K562 (cell line): ENCODE measurements around the gene GFRA1. TPM values are rescaled to one million over a fixed set of nuclear protein-coding genes. Genes with fewer than 3 reads are reported as not detected.

Experiments
- ATAC-seq: fragments of 200-7000 bp; cut with Tn5 transposase; 3 replicates; pipeline ENCODE4 v1.9.1; 2020; ENCODE audit warnings: moderate library complexity
- BruUV-seq: library from RNA; stranded (reverse); fragments of 400-500 nt; replicated peaks from 2 replicates; lab custom pipeline; 2021; lab: Mats Ljungman, UMichigan
- CTCF ChIA-PET: fragments of 300-600 bp; formaldehyde crosslinking; extraction: SDS; loops from one replicate; lab custom pipeline; 2021; ENCODE audit warnings: low intra/inter-chr PET ratio; lab: Yijun Ruan, JAX
- POLR2A ChIA-PET: fragments of 300-600, 350-650 bp; sonication (Branson Sonifier 250); formaldehyde crosslinking; extraction: SDS; loops from one replicate; lab custom pipeline; 2021; ENCODE audit warnings: antibody characterized with exemption, inconsistent platforms; lab: Yijun Ruan, JAX
- DNase-seq, 4 experiments: peaks; one replicate each; pipeline versions ENCODE4 v3.0.0 to v3.0.0-alpha.2; 2011 to 2018; ENCODE audit warnings: low spot score in 3 of 4, mixed read lengths in 3 of 4; ENCODE audit errors: extremely low read depth in 1 of 4
- FAIRE-seq: peaks from 2 replicates; lab custom pipeline; 2011; peaks lifted over from hg19 to GRCh38; lab: Jason Lieb, UNC
- H2AFZ ChIP-seq: 2 replicates; pipeline ENCODE4 v1.6.0; 2011; ENCODE audit warnings: low read depth, low read length, control low read depth, inconsistent platforms
- H3K27ac ChIP-seq: fragments of 200-600 bp; 3 replicates; pipeline ENCODE4 v1.8.0; 2011; ENCODE audit warnings: low read depth, mild to moderate bottlenecking, control low read depth, inconsistent platforms, low read length, moderate library complexity, mixed read lengths; ENCODE audit errors: extremely low read depth
- H3K27me3 ChIP-seq, 2 experiments: fragments of 300-600 bp in 1 of 2; 2 replicates in 1 of 2; 3 replicates in 1 of 2; pipeline versions ENCODE4 v1.6.0 to v1.8.0; 2011; ENCODE audit warnings: inconsistent platforms in 2 of 2, low read length in 2 of 2, mild to moderate bottlenecking in 1 of 2, mixed read lengths in 1 of 2, moderate library complexity in 1 of 2; ENCODE audit not compliant: control insufficient read depth in 2 of 2, insufficient read depth in 2 of 2
- H3K36me3 ChIP-seq: fragments of 300-600 bp; 3 replicates; pipeline ENCODE4 v1.8.0; 2011; ENCODE audit warnings: mild to moderate bottlenecking, low read length, inconsistent platforms; ENCODE audit not compliant: control insufficient read depth, insufficient read depth
- H3K4me1 ChIP-seq, 2 experiments: fragments of 200-600 bp in 1 of 2; replicated peaks in 1 of 2; 2 replicates in 1 of 2; 3 replicates in 1 of 2; pipeline versions ENCODE4 v1.5.1 to v1.8.0; 2011; ENCODE audit warnings: inconsistent platforms in 2 of 2, low read length in 2 of 2, mild to moderate bottlenecking in 1 of 2, mixed read lengths in 1 of 2, moderate library complexity in 1 of 2; ENCODE audit not compliant: control insufficient read depth in 2 of 2, insufficient read depth in 2 of 2
- H3K4me2 ChIP-seq: 2 replicates; pipeline ENCODE4 v1.6.1; 2011; ENCODE audit warnings: low read length, control low read depth, inconsistent platforms, mixed read lengths; ENCODE audit not compliant: insufficient read depth
- H3K4me3 ChIP-seq: fragments of 200-600 bp; sonication (generic), shearing (Covaris generic); 2 replicates; pipeline ENCODE4 v1.5.1; 2016; ENCODE audit warnings: control low read depth, inconsistent platforms
- H3K79me2 ChIP-seq: fragments of 200-600 bp; 3 replicates; pipeline ENCODE4 v1.8.0; 2011; ENCODE audit warnings: low read length, inconsistent platforms; ENCODE audit not compliant: control insufficient read depth, insufficient read depth
- H3K9ac ChIP-seq, 2 experiments: 2 replicates each; pipeline versions ENCODE4 v1.6.0 to v1.6.1; 2011; ENCODE audit warnings: low read depth in 2 of 2, low read length in 2 of 2, control low read depth in 1 of 2, inconsistent platforms in 1 of 2, mild to moderate bottlenecking in 1 of 2, mixed read lengths in 1 of 2; ENCODE audit not compliant: insufficient read depth in 1 of 2
- H3K9me1 ChIP-seq: one replicate; pipeline ENCODE4 v1.6.0; 2011; ENCODE audit warnings: inconsistent platforms, mild to moderate bottlenecking, low read length, moderate library complexity; ENCODE audit not compliant: control insufficient read depth, insufficient read depth
- H3K9me3 ChIP-seq: replicated peaks from 2 replicates; pipeline ENCODE4 v1.5.1; 2011; ENCODE audit warnings: low read depth, low read length, inconsistent platforms; ENCODE audit not compliant: control insufficient read depth, insufficient read depth
- H4K20me1 ChIP-seq: replicated peaks from 2 replicates; pipeline ENCODE4 v1.6.1; 2011; ENCODE audit warnings: low read length, inconsistent platforms, mixed read lengths; ENCODE audit not compliant: control insufficient read depth, insufficient read depth
- CREBBP ChIP-seq: IDR thresholded peaks from one replicate; pipeline ENCODE4 v1.6.1; 2012; ENCODE audit warnings: low read depth, mild to moderate bottlenecking, control low read depth, inconsistent platforms, low read length
- ETS2 ChIP-seq: IDR thresholded peaks from 2 replicates; pipeline ENCODE4 v1.6.1; 2016; ENCODE audit warnings: borderline replicate concordance, missing genetic modification characterization, mild to moderate bottlenecking, moderate library complexity, missing compliant biosample characterization; ENCODE audit not compliant: poor library complexity, severe bottlenecking
- ETV6 ChIP-seq, 3 experiments: fragments of 150-350 bp in 1 of 3; sonication (generic) in 1 of 3; formaldehyde crosslinking in 1 of 3; IDR thresholded peaks; 2 replicates each; pipeline versions ENCODE4 v1.6.1 to v1.8.0; 2014 to 2022; ENCODE audit warnings: borderline replicate concordance in 2 of 3, low read depth in 2 of 3, antibody characterized with exemption in 1 of 3, low read length in 1 of 3, mild to moderate bottlenecking in 1 of 3, missing genetic modification reagents in 1 of 3
- GTF2B ChIP-seq: IDR thresholded peaks from 2 replicates; pipeline ENCODE4 v1.6.1; 2011; ENCODE audit not compliant: insufficient read length; ENCODE audit errors: extremely low read depth
- MEF2A ChIP-seq: IDR thresholded peaks from 2 replicates; pipeline ENCODE4 v1.6.1; 2011; ENCODE audit warnings: low read depth, mild to moderate bottlenecking, low read length, moderate library complexity; ENCODE audit not compliant: control insufficient read depth
- NCOA6 ChIP-seq: fragments of 450-650 bp; IDR thresholded peaks from 2 replicates; pipeline ENCODE4 v1.6.1; 2017; ENCODE audit warnings: mild to moderate bottlenecking
- NFATC3 ChIP-seq: fragments of 450-650 bp; IDR thresholded peaks from 2 replicates; pipeline ENCODE4 v1.6.1; 2017; ENCODE audit warnings: mild to moderate bottlenecking
- NR2F6 ChIP-seq: fragments of 450-650 bp; formaldehyde crosslinking; IDR thresholded peaks from 2 replicates; pipeline ENCODE4 v1.4.0; 2020; ENCODE audit warnings: mild to moderate bottlenecking
- SMARCB1 ChIP-seq: IDR thresholded peaks from 2 replicates; pipeline ENCODE4 v1.6.1; 2011; ENCODE audit warnings: improper control_type of control experiment, low read depth; ENCODE audit not compliant: insufficient read length
- STAT6 ChIP-seq: sonication (generic); formaldehyde crosslinking; IDR thresholded peaks from 2 replicates; pipeline ENCODE4 v1.8.1; 2023; ENCODE audit warnings: mild to moderate bottlenecking, missing genetic modification reagents
- TEAD1 ChIP-seq, 2 experiments: fragments of 450-650 bp in 1 of 2; sonication (generic) in 1 of 2; formaldehyde crosslinking; IDR thresholded peaks; 2 replicates each; pipeline versions ENCODE4 v1.4.0 to v1.8.0; 2020 to 2022; ENCODE audit warnings: mild to moderate bottlenecking in 2 of 2, missing genetic modification reagents in 1 of 2
- ZBTB17 ChIP-seq: fragments of 450-650 bp; formaldehyde crosslinking; IDR thresholded peaks from 2 replicates; pipeline ENCODE4 v1.4.0; 2020; ENCODE audit warnings: mild to moderate bottlenecking
- ZNF165 ChIP-seq: fragments of 250-450 bp; sonication (Bioruptor Pico); IDR thresholded peaks from 2 replicates; pipeline ENCODE4 v1.4.0; 2020; ENCODE audit warnings: borderline replicate concordance
- ZZZ3 ChIP-seq: fragments of 450-650 bp; IDR thresholded peaks from 2 replicates; pipeline ENCODE4 v1.6.1; 2016; ENCODE audit warnings: antibody characterized with exemption, mild to moderate bottlenecking, moderate library complexity
- WGBS: fragments of 100-300 bp; shearing (Covaris generic); methylation state at CpG from one replicate; pipeline ENCODE4 v1.1.6; 2016; ENCODE audit warnings: low coverage, mixed read lengths; ENCODE audit not compliant: insufficient coverage; ENCODE audit errors: missing lambda C conversion rate; 5-methylcytosine and 5-hydroxymethylcytosine counted together
- in situ Hi-C: fragments of 300-500 bp; cut with MboI; formaldehyde crosslinking; loops from 4 replicates; pipeline ENCODE4 v1.15.0; 2018; ENCODE audit warnings: inconsistent platforms, mixed read lengths
- intact Hi-C: fragments of 100-400 bp; cut with micrococcal nuclease; formaldehyde crosslinking; loops from 2 replicates; pipeline ENCODE4 v1.14.2; 2022
- polyA plus RNA-seq, 8 experiments: library from polyadenylated mRNA; depleted of rRNA in 4 of 8; stranded (reverse) in 5 of 8; unstranded in 3 of 8; fragments of >200 nt; fragmentation: Nextera tagmentation in 2 of 8; fragmentation: Illumina TruSeq in 1 of 8; extraction: Ambion mirVana in 2 of 8; extraction: Trizol in 1 of 8; gene quantifications; 2 replicates each; pipeline versions ENCODE4 v1.2.1 to v1.2.3, GENCODE V29; 2011 to 2014; ENCODE audit warnings: inconsistent platforms in 1 of 8, missing spikeins in 1 of 8
- total RNA-seq, 7 experiments: library from RNA; depleted of rRNA in 6 of 7; stranded (reverse); fragments of >200 nt in 6 of 7; fragmentation: Illumina TruSeq in 2 of 7; extraction: Trizol in 2 of 7; gene quantifications; 2 replicates each; pipeline versions ENCODE4 v1.2.1 to v1.2.3, GENCODE V29; 2011 to 2021; ENCODE audit warnings: low replicate concordance in 1 of 7
- TF ChIP-seq, protein P1 (sequence below): sonication (generic); formaldehyde crosslinking; IDR thresholded peaks from 2 replicates; pipeline ENCODE4 v1.8.0; 2022; ENCODE audit warnings: missing genetic modification reagents, mild to moderate bottlenecking, borderline replicate concordance

Gene GFRA1
- total and polyA plus RNA-seq, 9 of the 15 experiments (the other 6 are each of a cell fraction or from before 2014, with no cell fraction given): 0.04 TPM; not detected in 8

- no TSS peak for BruUV-seq
- Histone ChIP-seq H3K79me2 (no peaks in the 10 kb centered on the region), H3K9ac (no peak overlapping the region), H2AFZ (no peak overlapping the region), H4K20me1 (no peaks in the 10 kb centered on the region), H3K27ac (no peak overlapping the region), H3K9me1 (no peaks in the 10 kb centered on the region), H3K4me1 (no peaks in the 10 kb centered on the region), H3K36me3 (no peaks in the 10 kb centered on the region), H3K9me3 (no peaks in the 10 kb centered on the region), H3K4me3 (no peak overlapping the region), H3K4me2 (no peak overlapping the region), H3K27me3 (no peaks in the 10 kb centered on the region)
- POLR2A ChIA-PET: no interaction called here
- DNase-seq (no peak), FAIRE-seq (no peak), ATAC-seq (no peak)
- WGBS: 0% methylated on average over 3 of the region's 3 CpGs
- CTCF ChIA-PET: no interaction called here
- in situ Hi-C loops: no loop called here
- intact Hi-C loops: no loop called here
- TF ChIP-seq GTF2B (no peak), NCOA6 (no peak), ZNF165 (CRISPR knock-in tag) (no peak), SMARCB1 (no peak), ETV6 (IDR thresholded peaks at IDR 0.05; ENCODE audit: borderline replicate concordance in 1 of 2, low read depth in 2 of 2, low read length in 1 of 2) (no peak), ETV6 (CRISPR knock-in tag; IDR thresholded peaks at IDR 0.05; ENCODE audit: borderline replicate concordance) (no peak), STAT6 (CRISPR knock-in tag) (no peak), MEF2A (no peak), ETS2 (tag) (no peak), TEAD1 (CRISPR knock-in tag; IDR thresholded peaks at IDR 0.05) (no peak), NR2F6 (CRISPR knock-in tag) (no peak), CREBBP (no peak), ZBTB17 (no peak), NFATC3 (no peak), ZZZ3 (no peak)
- TF ChIP-seq, protein P1, sequence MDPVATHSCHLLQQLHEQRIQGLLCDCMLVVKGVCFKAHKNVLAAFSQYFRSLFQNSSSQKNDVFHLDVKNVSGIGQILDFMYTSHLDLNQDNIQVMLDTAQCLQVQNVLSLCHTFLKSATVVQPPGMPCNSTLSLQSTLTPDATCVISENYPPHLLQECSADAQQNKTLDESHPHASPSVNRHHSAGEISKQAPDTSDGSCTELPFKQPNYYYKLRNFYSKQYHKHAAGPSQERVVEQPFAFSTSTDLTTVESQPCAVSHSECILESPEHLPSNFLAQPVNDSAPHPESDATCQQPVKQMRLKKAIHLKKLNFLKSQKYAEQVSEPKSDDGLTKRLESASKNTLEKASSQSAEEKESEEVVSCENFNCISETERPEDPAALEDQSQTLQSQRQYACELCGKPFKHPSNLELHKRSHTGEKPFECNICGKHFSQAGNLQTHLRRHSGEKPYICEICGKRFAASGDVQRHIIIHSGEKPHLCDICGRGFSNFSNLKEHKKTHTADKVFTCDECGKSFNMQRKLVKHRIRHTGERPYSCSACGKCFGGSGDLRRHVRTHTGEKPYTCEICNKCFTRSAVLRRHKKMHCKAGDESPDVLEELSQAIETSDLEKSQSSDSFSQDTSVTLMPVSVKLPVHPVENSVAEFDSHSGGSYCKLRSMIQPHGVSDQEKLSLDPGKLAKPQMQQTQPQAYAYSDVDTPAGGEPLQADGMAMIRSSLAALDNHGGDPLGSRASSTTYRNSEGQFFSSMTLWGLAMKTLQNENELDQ (CRISPR knock-in tag): no peak
These were observed 217.1 kb downstream of the GFRA1 start for GRCh38 chr10:116055917-116056252.
